Nephron progenitor cell (in vitro differentiated cells): ENCODE results near the gene CD83.

ENCODE experiments used
- DNase-seq: peaks from one replicate; pipeline ENCODE4 v3.0.0; 2021
- H3K27ac Mint-ChIP-seq: 2 replicates; pipeline ENCODE4 v1.8.0; 2021; ENCODE audit warnings: mild to moderate bottlenecking, moderate library complexity, mixed read lengths
- H3K27me3 Mint-ChIP-seq: 2 replicates; pipeline ENCODE4 v1.8.0; 2021; ENCODE audit warnings: mild to moderate bottlenecking, low read depth, mixed read lengths; ENCODE audit not compliant: poor library complexity
- H3K36me3 Mint-ChIP-seq: 2 replicates; pipeline ENCODE4 v1.8.0; 2021; ENCODE audit warnings: low read depth, mixed read lengths
- H3K4me1 Mint-ChIP-seq: 2 replicates; pipeline ENCODE4 v1.8.0; 2021; ENCODE audit warnings: mixed read lengths
- H3K4me3 Mint-ChIP-seq: 2 replicates; pipeline ENCODE4 v1.8.0; 2021; ENCODE audit warnings: mild to moderate bottlenecking, moderate library complexity, mixed read lengths
- H3K9me3 Mint-ChIP-seq: 2 replicates; pipeline ENCODE4 v1.8.0; 2021; ENCODE audit warnings: mild to moderate bottlenecking, moderate library complexity, mixed read lengths
- TF ChIP-seq, protein P1 (sequence below): fragments of 200-600 bp; sonication (generic); IDR thresholded peaks from 2 replicates; pipeline ENCODE4 v1.5.0; 2021; ENCODE audit warnings: antibody characterized with exemption

CD83 gene

DNA sequence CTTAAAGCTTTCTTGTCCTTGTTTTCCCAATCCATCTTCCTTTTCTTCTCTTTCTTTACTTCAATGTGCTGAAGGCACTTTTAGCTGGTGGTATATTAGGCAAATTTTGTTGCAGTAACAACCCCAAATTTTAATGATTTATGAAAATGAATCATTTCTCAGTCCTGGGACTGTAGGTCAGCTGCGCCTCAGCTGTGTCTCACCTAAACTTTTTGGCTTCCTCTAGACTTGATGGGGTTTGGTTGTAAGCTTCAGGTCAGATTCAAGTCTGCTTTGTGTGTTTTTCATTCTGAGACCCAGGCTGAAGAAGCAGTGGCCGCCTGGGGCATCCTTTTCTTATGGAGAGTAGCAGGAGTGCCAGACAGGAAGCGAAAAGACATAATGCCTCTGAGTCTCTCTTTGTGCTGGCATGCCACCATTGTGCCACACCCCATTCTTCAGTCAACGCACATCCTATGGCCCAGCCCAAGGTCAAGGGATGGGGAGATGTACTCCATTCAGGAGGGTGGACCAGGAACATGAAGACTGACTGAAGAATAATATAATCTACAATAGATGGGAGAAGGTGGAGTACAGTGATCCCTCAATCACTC lies 28.9 kb upstream of the CD83 start:
- Mint-ChIP-seq H3K27ac (no peak overlapping the region), H3K36me3 (peaks cover 9% of the 10 kb centered on the region), H3K9me3 (peaks cover 18% of the 10 kb centered on the region), H3K27me3 (peaks cover 5% of the 10 kb centered on the region), H3K4me3 (no peak overlapping the region), H3K4me1 (peaks cover 29% of the 10 kb centered on the region)
- TF ChIP-seq, protein P1, sequence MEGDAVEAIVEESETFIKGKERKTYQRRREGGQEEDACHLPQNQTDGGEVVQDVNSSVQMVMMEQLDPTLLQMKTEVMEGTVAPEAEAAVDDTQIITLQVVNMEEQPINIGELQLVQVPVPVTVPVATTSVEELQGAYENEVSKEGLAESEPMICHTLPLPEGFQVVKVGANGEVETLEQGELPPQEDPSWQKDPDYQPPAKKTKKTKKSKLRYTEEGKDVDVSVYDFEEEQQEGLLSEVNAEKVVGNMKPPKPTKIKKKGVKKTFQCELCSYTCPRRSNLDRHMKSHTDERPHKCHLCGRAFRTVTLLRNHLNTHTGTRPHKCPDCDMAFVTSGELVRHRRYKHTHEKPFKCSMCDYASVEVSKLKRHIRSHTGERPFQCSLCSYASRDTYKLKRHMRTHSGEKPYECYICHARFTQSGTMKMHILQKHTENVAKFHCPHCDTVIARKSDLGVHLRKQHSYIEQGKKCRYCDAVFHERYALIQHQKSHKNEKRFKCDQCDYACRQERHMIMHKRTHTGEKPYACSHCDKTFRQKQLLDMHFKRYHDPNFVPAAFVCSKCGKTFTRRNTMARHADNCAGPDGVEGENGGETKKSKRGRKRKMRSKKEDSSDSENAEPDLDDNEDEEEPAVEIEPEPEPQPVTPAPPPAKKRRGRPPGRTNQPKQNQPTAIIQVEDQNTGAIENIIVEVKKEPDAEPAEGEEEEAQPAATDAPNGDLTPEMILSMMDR: no peak
- no peak for DNase-seq

DNA sequence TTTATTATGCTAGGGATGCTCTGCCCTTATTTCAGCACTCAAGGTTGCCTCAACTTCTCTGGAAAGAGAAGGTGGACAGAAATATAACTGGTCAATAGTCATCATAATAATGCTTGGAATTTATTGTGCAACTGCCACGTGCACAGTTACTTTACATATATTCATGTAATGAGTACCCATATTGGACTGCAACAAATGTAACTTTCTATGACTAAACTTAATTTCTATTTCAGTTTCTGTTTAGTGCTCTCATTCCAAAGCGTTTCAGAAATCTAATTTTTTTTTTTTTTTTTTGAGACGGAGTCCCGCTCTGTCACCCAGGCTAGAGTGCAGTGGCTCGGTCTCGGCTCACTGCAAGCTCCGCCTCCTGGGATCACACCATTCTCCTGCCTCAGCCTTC lies 28.3 kb upstream of the CD83 start:
- peaks cover 29% of the 10 kb centered on the region for H3K4me1 Mint-ChIP-seq

DNA sequence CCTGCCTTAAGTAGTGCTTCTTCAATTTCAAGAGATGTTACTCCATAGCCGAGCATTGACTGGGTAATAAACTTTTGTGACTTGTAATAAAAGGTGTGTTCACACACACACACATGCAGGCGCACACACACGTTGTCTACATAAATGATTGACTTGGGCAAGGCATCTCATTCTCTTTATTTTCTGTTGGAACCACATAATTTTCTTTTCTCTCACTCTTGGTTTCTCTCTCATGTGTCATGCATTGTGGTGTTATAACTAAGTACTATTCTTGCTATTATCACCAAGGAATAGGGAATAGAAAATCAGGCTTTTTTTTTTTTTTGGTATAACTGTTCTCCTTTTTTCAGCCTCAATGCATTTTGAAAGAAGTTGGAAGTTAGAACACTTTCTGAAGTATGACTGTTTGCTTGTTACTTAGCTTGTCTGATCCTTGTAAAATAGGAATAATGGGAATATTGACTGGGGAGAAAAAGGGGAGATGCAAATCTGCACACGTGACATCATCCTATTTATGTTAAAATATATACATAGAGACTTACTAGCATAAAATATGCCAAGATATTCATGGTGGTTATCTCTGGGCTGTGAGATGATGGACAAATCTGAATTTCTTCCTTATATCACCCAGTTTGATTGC lies 26.1 kb upstream of the CD83 start:
- Mint-ChIP-seq H3K9me3 (peaks cover 18% of the 10 kb centered on the region), H3K4me3 (no peak overlapping the region), H3K36me3 (peaks cover 9% of the 10 kb centered on the region), H3K27me3 (peaks cover 7% of the 10 kb centered on the region), H3K27ac (no peak overlapping the region), H3K4me1 (peaks cover 14% of the 10 kb centered on the region)
- TF ChIP-seq, protein P1: no peak
- DNase-seq: no peak

More for the DNA sequence above, 28.3 kb upstream of the CD83 start:
- Mint-ChIP-seq H3K36me3 (peaks cover 9% of the 10 kb centered on the region), H3K4me3 (no peak overlapping the region), H3K27me3 (peaks cover 6% of the 10 kb centered on the region), H3K27ac (no peak overlapping the region), H3K9me3 (peaks cover 18% of the 10 kb centered on the region)
- TF ChIP-seq, protein P1: no peak
- DNase-seq: no peak

DNA sequence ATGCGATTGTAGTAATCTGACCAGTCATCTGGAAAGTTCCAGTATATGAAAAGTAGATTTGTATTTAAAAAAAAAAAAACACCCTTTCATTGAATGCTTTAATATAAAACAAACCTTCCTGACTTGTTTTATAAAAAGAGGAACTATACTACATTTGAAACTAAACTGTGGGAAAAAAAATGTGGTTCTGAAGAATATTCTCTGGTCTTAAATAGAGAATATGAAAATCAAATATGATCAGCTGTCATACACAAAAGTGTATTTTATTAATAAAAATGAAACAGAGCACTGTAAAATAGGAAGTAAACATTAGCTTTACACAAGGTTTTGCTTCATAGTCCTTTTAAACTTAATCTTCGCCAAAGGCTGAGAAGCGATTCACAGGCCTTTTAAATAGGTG lies 25.3 kb upstream of the CD83 start:
- DNase-seq: no peak
- Mint-ChIP-seq H3K36me3 (peaks cover 9% of the 10 kb centered on the region), H3K4me1 (peaks cover 14% of the 10 kb centered on the region), H3K27me3 (peaks cover 7% of the 10 kb centered on the region), H3K9me3 (peaks cover 18% of the 10 kb centered on the region), H3K27ac (no peak overlapping the region), H3K4me3 (no peak overlapping the region)
- TF ChIP-seq, protein P1: no peak

DNA sequence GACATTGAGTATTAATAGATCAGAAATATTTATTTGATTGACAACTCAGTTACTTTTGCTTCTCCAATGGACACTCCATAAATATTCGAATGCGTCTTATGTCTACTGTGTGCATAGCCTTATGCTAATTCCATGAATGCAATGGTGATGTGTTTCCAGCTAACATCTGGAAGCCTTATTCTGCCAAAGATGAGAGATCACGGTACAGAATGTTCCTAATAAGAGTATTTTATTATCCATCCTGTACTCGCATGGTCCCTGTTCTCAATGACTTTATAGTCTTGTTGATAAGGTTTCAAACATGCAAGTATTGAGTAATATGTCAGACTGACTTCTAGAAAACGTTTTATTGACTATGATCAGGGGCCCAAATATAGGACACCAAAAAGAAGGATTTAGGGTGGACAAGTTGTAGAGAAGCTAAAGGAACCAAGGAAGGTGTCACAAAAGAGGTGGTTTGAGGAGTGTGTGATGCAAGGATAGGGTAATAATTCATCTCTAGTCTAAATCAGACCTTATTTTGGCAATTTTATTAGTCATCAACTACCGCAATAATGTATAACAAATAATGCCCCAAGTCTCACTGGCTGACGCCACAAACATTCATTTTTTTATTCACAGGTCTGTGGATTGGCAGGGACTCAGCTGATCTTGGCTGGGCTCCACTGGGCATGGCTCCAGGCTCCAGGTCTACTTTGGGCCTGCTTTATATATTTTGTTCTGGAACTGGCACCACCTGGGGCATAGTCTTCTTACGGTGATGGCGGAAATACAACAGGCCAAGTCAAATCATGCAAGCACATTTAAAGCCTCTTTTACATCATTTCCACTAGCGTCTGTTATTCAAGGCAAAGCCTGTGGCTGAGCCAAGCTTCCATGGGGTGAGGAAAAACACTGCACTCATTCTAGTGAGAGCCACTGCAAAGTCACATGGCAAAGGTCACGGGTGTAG lies 24.5 kb upstream of the CD83 start:
- Mint-ChIP-seq H3K4me3 (no peak overlapping the region), H3K36me3 (peaks cover 9% of the 10 kb centered on the region), H3K27ac (no peak overlapping the region), H3K4me1 (peaks cover 8% of the 10 kb centered on the region), H3K9me3 (peaks cover 18% of the 10 kb centered on the region), H3K27me3 (peaks cover 7% of the 10 kb centered on the region)
- TF ChIP-seq, protein P1: no peak
- DNase-seq: no peak
